ENCODE measurements around the gene PNPLA5. TPM values are rescaled to one million over a fixed set of nuclear protein-coding genes. Genes with fewer than 3 reads are reported as not detected.

PNPLA5 gene
- total RNA-seq, 1 donor from 2014 or later: not detected

DNA sequence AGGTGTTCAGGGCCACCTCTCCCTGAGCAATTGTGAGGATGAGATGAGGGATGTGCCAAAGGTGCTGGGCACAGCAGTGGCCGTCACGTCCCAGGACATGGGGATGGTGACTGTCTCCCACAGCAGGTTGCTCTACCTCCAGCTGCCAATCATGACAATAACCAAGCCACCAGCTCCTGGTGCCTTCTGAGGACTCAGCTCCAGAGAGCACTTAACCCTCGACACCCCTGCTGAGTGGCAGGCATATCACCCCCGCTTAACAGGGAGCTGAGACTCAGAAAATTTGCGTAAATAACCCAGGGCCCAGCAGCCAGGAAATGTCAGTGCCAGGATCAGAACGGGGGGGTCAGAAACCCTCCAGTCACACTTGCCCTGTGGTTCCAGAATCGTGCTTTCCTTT is 8.4 kb upstream of the PNPLA5 start:
- Histone ChIP-seq H3K36me3 (ENCODE audit: control insufficient read depth, insufficient read depth, low read length) (no peaks in the 10 kb centered on the region), H3K4me3 (ENCODE audit: low read depth, low read length) (no peak overlapping the region), H3K27me3 (ENCODE audit: control insufficient read depth, insufficient read depth, low read length) (no peaks in the 10 kb centered on the region)
- DNase-seq (ENCODE audit: low read depth): no peak
- TF ChIP-seq, protein P1, sequence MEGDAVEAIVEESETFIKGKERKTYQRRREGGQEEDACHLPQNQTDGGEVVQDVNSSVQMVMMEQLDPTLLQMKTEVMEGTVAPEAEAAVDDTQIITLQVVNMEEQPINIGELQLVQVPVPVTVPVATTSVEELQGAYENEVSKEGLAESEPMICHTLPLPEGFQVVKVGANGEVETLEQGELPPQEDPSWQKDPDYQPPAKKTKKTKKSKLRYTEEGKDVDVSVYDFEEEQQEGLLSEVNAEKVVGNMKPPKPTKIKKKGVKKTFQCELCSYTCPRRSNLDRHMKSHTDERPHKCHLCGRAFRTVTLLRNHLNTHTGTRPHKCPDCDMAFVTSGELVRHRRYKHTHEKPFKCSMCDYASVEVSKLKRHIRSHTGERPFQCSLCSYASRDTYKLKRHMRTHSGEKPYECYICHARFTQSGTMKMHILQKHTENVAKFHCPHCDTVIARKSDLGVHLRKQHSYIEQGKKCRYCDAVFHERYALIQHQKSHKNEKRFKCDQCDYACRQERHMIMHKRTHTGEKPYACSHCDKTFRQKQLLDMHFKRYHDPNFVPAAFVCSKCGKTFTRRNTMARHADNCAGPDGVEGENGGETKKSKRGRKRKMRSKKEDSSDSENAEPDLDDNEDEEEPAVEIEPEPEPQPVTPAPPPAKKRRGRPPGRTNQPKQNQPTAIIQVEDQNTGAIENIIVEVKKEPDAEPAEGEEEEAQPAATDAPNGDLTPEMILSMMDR (IDR thresholded peaks at IDR 0.05; ENCODE audit: insufficient read depth, low read length, poor library complexity, severe bottlenecking): no peak

DNA sequence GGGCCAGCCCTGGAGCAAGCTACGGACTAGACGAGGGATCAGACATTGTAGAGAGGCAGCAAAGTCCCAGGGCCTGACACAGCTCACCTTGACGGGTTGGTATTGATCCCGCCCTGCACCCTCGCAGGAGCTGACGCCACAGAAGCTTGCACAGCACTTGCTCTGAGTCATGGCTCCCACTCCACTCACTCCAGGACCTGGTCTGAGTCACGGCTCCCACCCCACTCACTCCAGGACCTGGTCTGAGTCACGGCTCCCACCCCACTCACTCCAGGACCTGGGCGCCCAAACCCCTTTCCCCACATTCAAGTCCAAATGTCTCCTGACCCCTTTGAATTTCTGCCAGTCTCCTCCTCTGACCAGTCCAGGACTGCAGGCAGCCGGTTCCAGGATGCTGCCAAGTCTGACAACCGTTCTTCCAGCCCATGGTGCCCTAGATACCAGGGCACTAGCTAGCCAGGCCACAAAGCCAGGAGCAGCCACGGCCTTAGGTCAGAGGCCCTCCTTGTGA is 6.0 kb upstream of the PNPLA5 start:
- TF ChIP-seq, protein P1 (IDR thresholded peaks at IDR 0.05; ENCODE audit: insufficient read depth, low read length, poor library complexity, severe bottlenecking): no peak
- no peak overlapping the region for H3K4me3 ChIP-seq (ENCODE audit: low read depth, low read length)
- H3K27me3 ChIP-seq (ENCODE audit: control insufficient read depth, insufficient read depth, low read length): peaks cover 11% of the 10 kb centered on the region
- no peaks in the 10 kb centered on the region for H3K36me3 ChIP-seq (ENCODE audit: control insufficient read depth, insufficient read depth, low read length)
- peak; percentile 31 for DNase-seq (ENCODE audit: low read depth)

DNA sequence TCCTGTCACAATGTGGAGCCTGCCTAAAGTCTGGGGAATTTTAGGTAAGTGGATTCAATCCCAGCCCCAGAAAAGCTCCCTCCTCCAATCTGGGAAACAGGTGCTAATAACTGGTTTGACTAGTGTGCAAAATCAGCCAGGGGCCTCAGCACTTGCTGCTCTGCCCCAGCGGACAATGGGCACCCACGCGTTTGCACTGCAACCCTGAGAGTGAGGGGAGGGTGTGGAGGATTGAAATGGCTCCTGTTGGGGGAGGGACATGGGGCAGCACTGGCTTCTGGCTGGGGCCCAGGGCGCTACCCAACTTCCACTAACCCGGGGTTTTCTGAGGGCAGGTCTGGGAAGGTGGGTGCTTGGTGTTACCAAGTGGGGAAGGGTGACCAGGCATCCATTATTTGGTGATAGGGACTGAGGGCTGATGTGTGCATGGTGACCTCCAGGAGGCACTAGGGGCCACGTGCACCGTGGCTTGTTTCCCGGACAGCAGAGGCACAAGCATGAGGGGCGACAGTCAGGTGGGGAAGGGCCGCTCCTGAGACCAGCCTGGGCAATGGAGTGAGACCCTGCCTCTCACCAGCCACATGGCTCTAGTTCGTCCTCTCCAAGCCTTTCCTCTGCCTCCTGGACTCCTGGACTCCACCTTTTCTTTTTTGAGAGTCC is 4.3 kb upstream of the PNPLA5 start:
- H3K36me3 ChIP-seq (ENCODE audit: control insufficient read depth, insufficient read depth, low read length): no peaks in the 10 kb centered on the region
- TF ChIP-seq, protein P1 (IDR thresholded peaks at IDR 0.05; ENCODE audit: insufficient read depth, low read length, poor library complexity, severe bottlenecking): no peak
- peaks cover 26% of the 10 kb centered on the region for H3K27me3 ChIP-seq (ENCODE audit: control insufficient read depth, insufficient read depth, low read length)
- no peak overlapping the region for H3K4me3 ChIP-seq (ENCODE audit: low read depth, low read length)
- DNase-seq (ENCODE audit: low read depth): no peak

DNA sequence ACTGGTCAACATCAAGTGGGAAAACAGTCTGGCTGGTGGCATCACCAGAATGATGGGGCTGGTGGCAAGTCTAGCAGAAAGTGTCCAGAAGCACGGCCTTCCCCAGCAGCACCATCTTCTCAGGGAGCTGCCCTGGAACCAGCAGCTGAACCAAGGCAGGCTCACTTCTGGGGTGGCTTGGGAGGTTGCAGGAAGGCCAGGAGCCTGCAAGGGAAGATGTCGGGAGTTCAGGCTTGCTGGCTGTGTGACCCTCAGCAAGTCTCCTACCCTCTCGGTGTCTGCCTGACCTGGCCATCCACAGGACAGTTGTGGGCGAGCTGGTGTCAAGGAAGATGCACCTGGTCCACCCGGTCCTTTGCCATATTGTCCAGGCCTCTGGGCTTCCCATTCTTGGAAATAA is 2.3 kb upstream of the PNPLA5 start:
- Histone ChIP-seq H3K4me3 (ENCODE audit: low read depth, low read length) (no peak overlapping the region), H3K36me3 (ENCODE audit: control insufficient read depth, insufficient read depth, low read length) (no peaks in the 10 kb centered on the region), H3K27me3 (ENCODE audit: control insufficient read depth, insufficient read depth, low read length) (peaks cover 44% of the 10 kb centered on the region)
- TF ChIP-seq, protein P1 (IDR thresholded peaks at IDR 0.05; ENCODE audit: insufficient read depth, low read length, poor library complexity, severe bottlenecking): no peak
- DNase-seq (ENCODE audit: low read depth): no peak

DNA sequence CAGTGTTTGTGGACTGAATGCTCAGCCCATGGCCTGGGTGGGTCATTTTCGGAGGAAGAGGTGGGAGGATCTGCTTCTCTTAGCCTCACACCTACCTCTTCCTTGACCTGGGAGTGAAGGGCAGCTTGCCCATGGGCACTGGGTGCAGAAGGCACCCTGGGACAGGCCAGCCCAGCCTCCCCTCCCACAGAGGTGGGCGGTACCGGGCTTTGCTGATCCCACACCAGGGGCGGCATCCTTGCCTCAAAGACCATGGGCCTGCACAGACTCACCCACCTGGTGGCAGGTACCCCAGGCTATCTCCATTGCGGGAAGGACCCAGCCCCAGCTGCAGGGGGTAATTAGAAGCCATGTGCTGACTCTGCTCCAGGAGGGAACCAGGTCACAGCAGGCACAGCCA is 1.5 kb upstream of the PNPLA5 start:
- no peaks in the 10 kb centered on the region for H3K36me3 ChIP-seq (ENCODE audit: control insufficient read depth, insufficient read depth, low read length)
- no peak for DNase-seq (ENCODE audit: low read depth)
- peaks cover 46% of the 10 kb centered on the region for H3K27me3 ChIP-seq (ENCODE audit: control insufficient read depth, insufficient read depth, low read length)
- TF ChIP-seq, protein P1 (IDR thresholded peaks at IDR 0.05; ENCODE audit: insufficient read depth, low read length, poor library complexity, severe bottlenecking): no peak
- no peak overlapping the region for H3K4me3 ChIP-seq (ENCODE audit: low read depth, low read length)

Data from kidney epithelial cell (primary cell).